ENCODE results near the gene AQP4. TPM values are rescaled to one million over a fixed set of nuclear protein-coding genes. Genes with fewer than 3 reads are reported as not detected.

The AQP4 gene
- total RNA-seq, 4 donors from 2014 or later: 0.36 to 3.3 (median 0.59) TPM; not detected in 1

DNA sequence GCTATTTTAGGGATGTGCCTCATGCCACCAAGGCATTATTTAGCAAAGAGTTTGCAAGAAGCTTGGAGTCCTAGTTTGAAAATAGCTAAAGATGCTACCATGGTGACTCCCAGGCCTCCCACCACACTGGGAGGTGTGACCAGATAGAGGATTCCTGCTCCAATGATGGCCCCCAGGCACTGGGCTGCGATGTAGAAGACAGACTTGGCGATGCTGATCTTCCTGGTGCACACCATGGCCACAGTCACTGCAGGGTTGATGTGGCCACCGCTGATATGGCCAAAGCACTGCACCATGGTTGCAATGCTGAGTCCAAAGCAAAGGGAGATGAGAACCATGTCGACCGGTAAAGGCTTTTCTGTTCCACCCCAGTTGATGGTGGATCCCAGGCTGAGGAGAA is 3.4 kb downstream of the AQP4 start:
- H3K4me3 ChIP-seq (ENCODE audit: low read depth, poor library complexity, severe bottlenecking): no peak overlapping the region
- no peak for DNase-seq (ENCODE audit: low spot score in 2 of 2)
- intact Hi-C loops (cut with DNase I; ENCODE audit: low total_unique reads): no loop called here
- WGBS, 2 donors: 94 to 95% methylated on average over 5 of the region's 5 CpGs
- no peak for TF ChIP-seq POLR2A (IDR thresholded peaks at IDR 0.05)
- TF ChIP-seq CTCF (IDR thresholded peaks at IDR 0.05): no peak

DNA sequence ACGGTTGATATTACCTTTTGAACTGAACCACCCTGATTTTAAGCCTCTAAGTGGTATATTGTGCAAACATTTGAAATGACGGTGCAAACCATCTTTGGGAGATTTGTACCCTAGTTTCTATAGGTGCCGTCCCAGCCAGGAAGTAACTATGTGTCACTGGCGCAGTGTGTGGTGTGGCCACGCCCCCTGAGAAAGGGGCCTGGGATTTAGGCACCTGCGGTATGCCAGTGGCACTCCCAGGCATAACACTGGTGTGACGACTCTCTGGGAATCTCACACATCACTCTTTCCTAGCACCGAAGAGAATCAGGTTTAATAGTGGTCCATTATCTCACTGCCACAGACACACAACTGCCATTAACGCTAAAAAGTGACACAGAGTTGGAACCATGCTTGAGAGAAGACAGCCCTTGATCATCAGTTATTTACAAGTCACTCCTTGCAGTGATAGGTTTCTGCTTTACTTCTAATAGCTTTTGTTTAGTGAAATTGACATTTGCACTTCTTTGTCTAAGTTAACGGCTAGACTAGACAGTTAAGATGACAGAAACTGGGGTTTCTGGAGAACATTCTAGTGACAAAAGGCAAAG is 11.1 kb downstream of the AQP4 start:
- H3K4me3 ChIP-seq (ENCODE audit: low read depth, poor library complexity, severe bottlenecking): no peak overlapping the region
- TF ChIP-seq CTCF (IDR thresholded peaks at IDR 0.05): no peak
- no peak for TF ChIP-seq POLR2A (IDR thresholded peaks at IDR 0.05)
- no peak for DNase-seq (ENCODE audit: low spot score in 2 of 2)
- 75 to 78% methylated on average over 10 of the region's 10 CpGs for WGBS, 2 donors
- intact Hi-C loops (cut with DNase I; ENCODE audit: low total_unique reads): no loop called here

DNA sequence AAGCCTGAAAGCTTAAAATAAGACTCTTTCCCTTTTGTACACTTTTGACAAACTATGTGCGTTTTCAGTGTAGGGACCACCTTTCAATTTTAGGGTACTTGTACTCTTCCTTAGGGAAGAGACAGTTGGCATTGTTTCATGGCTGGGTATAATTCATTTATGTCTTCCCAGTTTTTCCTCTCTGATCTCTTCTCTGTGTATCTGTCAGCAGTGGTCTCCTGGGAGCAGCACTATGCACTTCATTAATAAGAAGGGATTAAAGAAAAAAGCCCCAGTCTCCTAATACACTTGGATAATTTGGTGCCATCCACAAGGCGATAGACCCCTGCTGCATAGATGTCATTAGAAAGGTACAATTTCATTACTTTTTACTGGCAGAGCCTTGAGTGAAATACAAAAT is 12.1 kb downstream of the AQP4 start:
- 85 to 89% methylated on average over 2 of the region's 2 CpGs for WGBS, 2 donors
- intact Hi-C loops (cut with DNase I; ENCODE audit: low total_unique reads): no loop called here
- no peak for DNase-seq (ENCODE audit: low spot score in 2 of 2)
- H3K4me3 ChIP-seq (ENCODE audit: low read depth, poor library complexity, severe bottlenecking): no peak overlapping the region
- TF ChIP-seq POLR2A (IDR thresholded peaks at IDR 0.05) (no peak), CTCF (IDR thresholded peaks at IDR 0.05) (no peak)

GRCh38 chr18:26843760-26844159 is 21.7 kb downstream of the AQP4 start:
- 100% methylated on average over 1 of the region's 1 CpG for whole genome bisulfite sequencing, 2 donors
- no peak for DNase-seq (ENCODE audit: low spot score in 2 of 2)
- intact Hi-C loops (cut with DNase I; ENCODE audit: low total_unique reads): no loop called here
- H3K4me3 ChIP-seq (ENCODE audit: low read depth, poor library complexity, severe bottlenecking): no peak overlapping the region
- TF ChIP-seq CTCF (IDR thresholded peaks at IDR 0.05): no peak
- no peak for TF ChIP-seq POLR2A (IDR thresholded peaks at IDR 0.05)

DNA sequence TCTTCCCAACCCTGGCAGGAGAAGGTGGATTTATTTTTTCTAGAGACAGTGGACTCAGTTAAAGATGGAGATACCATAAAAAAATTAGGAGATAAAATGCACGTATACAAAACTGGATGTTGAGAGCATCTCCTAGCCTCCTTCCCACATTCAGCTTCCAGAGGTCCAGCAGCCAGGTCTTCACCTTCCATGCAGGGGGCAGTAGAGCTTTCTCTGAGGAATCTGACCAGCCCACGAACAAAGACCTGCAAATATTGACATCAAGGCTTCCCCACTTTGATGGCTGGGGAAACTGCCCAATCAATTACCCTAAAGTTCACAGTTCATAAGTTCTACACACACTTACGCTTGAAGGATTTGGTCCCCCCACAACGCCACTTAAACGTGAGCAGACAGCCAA is 24.5 kb downstream of the AQP4 start:
- TF ChIP-seq POLR2A (IDR thresholded peaks at IDR 0.05): no peak
- TF ChIP-seq CTCF (IDR thresholded peaks at IDR 0.05): no peak
- WGBS, 2 donors: 86 to 87% methylated on average over 5 of the region's 5 CpGs
- no peak overlapping the region for H3K4me3 ChIP-seq (ENCODE audit: low read depth, poor library complexity, severe bottlenecking)
- no peak for DNase-seq (ENCODE audit: low spot score in 2 of 2)
- intact Hi-C loops (cut with DNase I; ENCODE audit: low total_unique reads): no loop called here

GRCh38 chr18:26839609-26840008 is 25.9 kb downstream of the AQP4 start:
- TF ChIP-seq CTCF (IDR thresholded peaks at IDR 0.05): no peak
- no peak for TF ChIP-seq POLR2A (IDR thresholded peaks at IDR 0.05)
- 64 to 71% methylated on average over 2 of the region's 2 CpGs for WGBS, 2 donors
- no peak for DNase-seq (ENCODE audit: low spot score in 2 of 2)
- H3K4me3 ChIP-seq (ENCODE audit: low read depth, poor library complexity, severe bottlenecking): no peak overlapping the region
- intact Hi-C loops (cut with DNase I; ENCODE audit: low total_unique reads): no loop called here
